Measurements from ENCODE around the gene GNG4. TPM values are rescaled to one million over a fixed set of nuclear protein-coding genes. Genes with fewer than 3 reads are reported as not detected.
"Not testable (repeated sequence)": the region's sequence is repeated elsewhere in the genome, so short reads cannot be mapped to it uniquely, and the experiment has no call there.

The GNG4 gene
- total and polyA plus RNA-seq, 11 donors = 0.06 to 0.07 TPM; not detected in 9

DNA sequence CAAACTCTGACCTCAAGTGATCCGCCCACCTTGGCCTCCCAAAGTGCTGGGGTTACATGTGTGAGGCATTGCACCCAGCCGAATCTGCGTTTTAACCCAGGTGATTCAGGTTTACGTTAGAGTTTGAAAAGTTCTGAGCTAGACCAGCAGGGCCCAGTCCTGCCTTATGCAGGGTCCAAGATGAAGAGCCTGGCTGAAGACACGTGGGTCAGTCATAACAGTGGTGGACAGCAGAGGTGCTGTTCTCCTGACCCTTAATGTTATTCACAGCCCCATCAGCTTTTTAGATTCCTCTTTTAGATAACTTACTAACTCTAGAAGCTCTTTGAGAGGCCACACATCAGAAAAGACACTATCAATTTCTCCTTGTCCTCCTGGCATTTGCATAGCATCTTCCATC lies 50.0 kb downstream of the GNG4 start:
- Histone ChIP-seq H3K27me3 (no peaks in the 10 kb centered on the region), H3K27ac (no peak overlapping the region), H3K9me3 (no peaks in the 10 kb centered on the region), H3K4me1 (no peaks in the 10 kb centered on the region), H3K4me3 (no peak overlapping the region), H3K36me3 (no peaks in the 10 kb centered on the region)
- DNase-seq (no peak), ATAC-seq (no peak)
- intact Hi-C loops (cut with DNase I) = no loop called here
- WGBS, 4 donors = 79 to 92% (median 85%) methylated on average over 5 of the region's 5 CpGs
- TF ChIP-seq, protein P1, sequence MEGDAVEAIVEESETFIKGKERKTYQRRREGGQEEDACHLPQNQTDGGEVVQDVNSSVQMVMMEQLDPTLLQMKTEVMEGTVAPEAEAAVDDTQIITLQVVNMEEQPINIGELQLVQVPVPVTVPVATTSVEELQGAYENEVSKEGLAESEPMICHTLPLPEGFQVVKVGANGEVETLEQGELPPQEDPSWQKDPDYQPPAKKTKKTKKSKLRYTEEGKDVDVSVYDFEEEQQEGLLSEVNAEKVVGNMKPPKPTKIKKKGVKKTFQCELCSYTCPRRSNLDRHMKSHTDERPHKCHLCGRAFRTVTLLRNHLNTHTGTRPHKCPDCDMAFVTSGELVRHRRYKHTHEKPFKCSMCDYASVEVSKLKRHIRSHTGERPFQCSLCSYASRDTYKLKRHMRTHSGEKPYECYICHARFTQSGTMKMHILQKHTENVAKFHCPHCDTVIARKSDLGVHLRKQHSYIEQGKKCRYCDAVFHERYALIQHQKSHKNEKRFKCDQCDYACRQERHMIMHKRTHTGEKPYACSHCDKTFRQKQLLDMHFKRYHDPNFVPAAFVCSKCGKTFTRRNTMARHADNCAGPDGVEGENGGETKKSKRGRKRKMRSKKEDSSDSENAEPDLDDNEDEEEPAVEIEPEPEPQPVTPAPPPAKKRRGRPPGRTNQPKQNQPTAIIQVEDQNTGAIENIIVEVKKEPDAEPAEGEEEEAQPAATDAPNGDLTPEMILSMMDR (IDR thresholded peaks at IDR 0.05) = no peak
- TF ChIP-seq POLR2A (IDR thresholded peaks at IDR 0.05) = no peak

DNA sequence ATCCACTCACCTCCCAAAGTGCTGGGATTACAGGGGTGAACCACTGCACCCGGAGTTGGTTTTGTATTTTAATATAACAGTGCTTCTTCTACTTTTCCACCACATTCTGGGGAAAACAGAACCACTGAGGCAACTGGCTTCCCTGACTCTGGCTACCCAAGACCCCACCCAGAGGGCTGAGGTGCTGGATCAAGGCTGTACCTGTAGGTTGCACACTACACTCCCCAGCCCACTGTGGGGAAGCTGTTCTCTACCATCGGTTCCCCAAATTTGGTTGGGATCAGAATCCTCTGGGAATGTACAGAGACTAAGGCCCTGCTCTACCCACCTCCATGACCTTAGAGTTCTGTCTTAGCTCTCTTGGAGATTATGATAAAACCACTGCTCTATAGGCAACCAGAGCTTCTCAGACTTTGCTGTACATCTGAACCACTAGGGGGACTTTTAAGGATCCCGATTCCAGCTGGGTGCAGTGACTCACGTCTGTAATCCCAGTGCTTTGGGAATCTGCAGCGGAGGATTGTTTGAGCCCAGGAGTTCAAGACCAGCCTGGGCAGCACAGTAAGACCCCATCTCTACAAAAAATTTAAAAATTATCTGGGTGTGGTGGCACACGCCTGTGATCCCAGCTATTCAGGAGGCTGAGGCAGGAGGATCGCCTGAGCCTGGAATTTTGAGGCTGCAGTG lies 51.6 kb downstream of the GNG4 start:
- intact Hi-C loops (cut with DNase I) = no loop called here
- DNase-seq = no peak
- no peak overlapping the region for H3K4me3 ChIP-seq
- no peak overlapping the region for H3K27ac ChIP-seq
- 66 to 76% (median 71%) methylated on average over 7 of the region's 7 CpGs for WGBS, 4 donors
- no peaks in the 10 kb centered on the region for H3K36me3 ChIP-seq
- no peaks in the 10 kb centered on the region for H3K27me3 ChIP-seq
- no peak for ATAC-seq
- no peaks in the 10 kb centered on the region for H3K9me3 ChIP-seq
- H3K4me1 ChIP-seq = no peaks in the 10 kb centered on the region
- TF ChIP-seq, protein P1 (IDR thresholded peaks at IDR 0.05) = peak in 2 of 12 donors; percentile 15 to 21
- no peak for TF ChIP-seq POLR2A (IDR thresholded peaks at IDR 0.05)

DNA sequence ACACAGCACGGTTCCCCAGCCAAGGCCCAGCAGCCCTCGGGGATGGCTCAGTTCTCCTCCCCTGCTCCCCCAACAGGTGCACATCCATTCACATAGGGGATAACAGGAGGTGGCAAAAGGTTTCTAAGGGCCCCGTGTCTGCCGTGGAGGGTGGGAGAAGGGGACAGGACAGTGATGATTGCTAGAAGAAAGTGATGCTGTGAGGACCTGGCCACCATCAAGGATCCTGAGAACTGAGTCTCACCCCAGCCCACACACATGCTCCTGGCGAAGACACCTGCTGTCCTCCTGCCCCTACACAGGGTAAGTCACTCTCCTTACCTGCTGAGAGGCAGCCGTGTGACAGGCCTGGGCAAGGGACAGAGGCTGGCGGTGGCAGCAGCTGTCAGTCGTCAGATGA lies 54.5 kb downstream of the GNG4 start:
- Histone ChIP-seq H3K36me3 (no peaks in the 10 kb centered on the region), H3K27ac (no peak overlapping the region), H3K27me3 (peaks cover 0 to 2% (median 0%) of the 10 kb centered on the region in 9 donors), H3K4me1 (no peaks in the 10 kb centered on the region), H3K9me3 (no peaks in the 10 kb centered on the region), H3K4me3 (no peak overlapping the region)
- ATAC-seq (no peak), DNase-seq (no peak)
- no peak for TF ChIP-seq POLR2A (IDR thresholded peaks at IDR 0.05)
- TF ChIP-seq, protein P1 (IDR thresholded peaks at IDR 0.05) = no peak
- 78 to 89% (median 80%) methylated on average over 8 of the region's 8 CpGs for WGBS, 4 donors
- intact Hi-C loops (cut with DNase I) = no loop called here

DNA sequence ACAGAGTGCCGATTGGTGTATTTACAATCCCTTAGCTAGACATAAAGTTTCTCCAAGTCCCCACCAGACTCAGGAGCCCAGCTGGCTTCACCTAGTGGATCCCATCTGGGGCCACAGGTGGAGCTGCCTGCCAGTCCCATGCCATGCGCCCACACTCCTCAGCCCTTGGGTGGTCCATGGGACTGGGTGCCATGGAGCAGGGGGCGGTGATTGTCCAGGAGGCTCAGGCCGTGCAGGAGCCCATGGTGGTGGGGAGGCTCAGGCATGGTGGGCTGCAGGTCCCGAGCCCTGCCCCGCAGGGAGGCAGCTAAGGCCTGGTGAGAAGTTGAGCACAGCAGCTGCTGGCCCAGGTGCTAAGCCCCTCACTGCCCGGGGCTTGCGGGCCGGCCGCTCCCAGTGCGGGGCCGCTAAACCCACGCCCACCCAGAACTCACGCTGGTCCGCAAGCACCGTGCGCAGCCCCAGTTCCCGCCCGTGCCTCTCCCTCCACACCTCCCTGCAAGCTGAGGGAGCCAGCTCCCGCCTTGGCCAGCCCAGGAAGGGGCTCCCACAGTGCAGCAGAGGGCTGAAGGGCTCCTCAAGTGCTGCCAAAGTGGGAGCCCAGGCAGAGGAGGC lies 55.2 kb downstream of the GNG4 start:
- H3K4me3 ChIP-seq; H3K27ac ChIP-seq; H3K27me3 ChIP-seq; H3K36me3 ChIP-seq; intact Hi-C loops (cut with DNase I); H3K9me3 ChIP-seq; ATAC-seq; H3K4me1 ChIP-seq; DNase-seq: not testable (repeated sequence)
- 80 to 96% (median 92%) methylated on average over 2 to 20 of the region's 20 CpGs for WGBS, 4 donors

Measured in heart left ventricle (tissue), 16 donors.